OCI-LY3 (cell line): ENCODE data around the gene DENND1A.

Source experiments
- EZH2phosphoT487 ChIP-seq: fragments of 200-600 bp; shearing (Covaris generic); IDR thresholded peaks from 2 replicates; pipeline ENCODE4 v1.6.1; 2018; ENCODE audit warnings: antibody characterized with exemption, mixed run types, low read depth
- TF ChIP-seq, protein P1 (sequence below): fragments of 200-600, 300-600 bp; sonication (generic); IDR thresholded peaks from 2 replicates; pipeline ENCODE4 v1.5.1; 2014; ENCODE audit warnings: antibody characterized with exemption, low read length, low read depth

DNA sequence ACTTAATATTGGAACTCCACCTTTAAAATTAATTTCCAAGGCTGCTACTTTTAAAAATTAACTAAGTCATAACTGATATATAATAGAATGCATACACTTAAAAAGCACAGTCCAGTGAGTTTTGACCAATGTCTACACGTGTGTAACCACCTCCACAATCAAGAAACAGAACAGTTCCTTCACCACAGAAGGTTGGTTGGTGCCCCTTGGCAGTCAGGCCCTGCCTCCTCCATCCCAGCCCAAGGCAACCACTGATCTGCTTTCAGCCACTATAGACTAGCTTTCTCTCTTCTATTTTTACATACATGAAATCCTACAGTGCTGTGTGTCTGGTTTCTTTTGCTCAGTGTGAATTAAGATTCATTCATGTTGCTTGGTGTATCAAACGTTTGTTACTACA lies 358.7 kb downstream of the DENND1A start:
- TF ChIP-seq, protein P1, sequence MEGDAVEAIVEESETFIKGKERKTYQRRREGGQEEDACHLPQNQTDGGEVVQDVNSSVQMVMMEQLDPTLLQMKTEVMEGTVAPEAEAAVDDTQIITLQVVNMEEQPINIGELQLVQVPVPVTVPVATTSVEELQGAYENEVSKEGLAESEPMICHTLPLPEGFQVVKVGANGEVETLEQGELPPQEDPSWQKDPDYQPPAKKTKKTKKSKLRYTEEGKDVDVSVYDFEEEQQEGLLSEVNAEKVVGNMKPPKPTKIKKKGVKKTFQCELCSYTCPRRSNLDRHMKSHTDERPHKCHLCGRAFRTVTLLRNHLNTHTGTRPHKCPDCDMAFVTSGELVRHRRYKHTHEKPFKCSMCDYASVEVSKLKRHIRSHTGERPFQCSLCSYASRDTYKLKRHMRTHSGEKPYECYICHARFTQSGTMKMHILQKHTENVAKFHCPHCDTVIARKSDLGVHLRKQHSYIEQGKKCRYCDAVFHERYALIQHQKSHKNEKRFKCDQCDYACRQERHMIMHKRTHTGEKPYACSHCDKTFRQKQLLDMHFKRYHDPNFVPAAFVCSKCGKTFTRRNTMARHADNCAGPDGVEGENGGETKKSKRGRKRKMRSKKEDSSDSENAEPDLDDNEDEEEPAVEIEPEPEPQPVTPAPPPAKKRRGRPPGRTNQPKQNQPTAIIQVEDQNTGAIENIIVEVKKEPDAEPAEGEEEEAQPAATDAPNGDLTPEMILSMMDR, result no peak
- no peak for TF ChIP-seq EZH2phosphoT487
